ENCODE measurements around the gene PPAT. TPM values are rescaled to one million over a fixed set of nuclear protein-coding genes. Genes with fewer than 3 reads are reported as not detected.
"Not testable (repeated sequence)": the region's sequence is repeated elsewhere in the genome, so short reads cannot be mapped to it uniquely, and the experiment has no call there.

PPAT gene
- total RNA-seq, 1 donor from 2014 or later = 42.2 TPM

- H3K9ac ChIP-seq (ENCODE audit: low read length) = no peak overlapping the region
- H3K4me3 Mint-ChIP-seq (ENCODE audit: unreplicated experiment) = no peak overlapping the region
- no peaks in the 10 kb centered on the region for H3K27me3 Mint-ChIP-seq (ENCODE audit: low read depth, unreplicated experiment)
- FAIRE-seq (no peak), DNase-seq (ENCODE audit: low read depth) (no peak)
- no peaks in the 10 kb centered on the region for H3K27me3 ChIP-seq (ENCODE audit: insufficient read depth, low read length)
- H4K20me1 ChIP-seq (ENCODE audit: insufficient read depth, low read length) = no peaks in the 10 kb centered on the region
- peaks cover 15% of the 10 kb centered on the region for H3K79me2 ChIP-seq (ENCODE audit: insufficient read depth, low read length)
- H3K36me3 ChIP-seq (ENCODE audit: insufficient read depth, low read length) = peaks cover 32% of the 10 kb centered on the region
- H3K9me3 Mint-ChIP-seq (ENCODE audit: unreplicated experiment) = no peaks in the 10 kb centered on the region
- no peaks in the 10 kb centered on the region for H3K4me1 ChIP-seq (ENCODE audit: insufficient read depth, low read length)
- H3K36me3 Mint-ChIP-seq (ENCODE audit: low read depth, unreplicated experiment) = peaks cover 19% of the 10 kb centered on the region
- H3K4me1 Mint-ChIP-seq (ENCODE audit: low read depth, unreplicated experiment) = peaks cover 8% of the 10 kb centered on the region
- no peaks in the 10 kb centered on the region for H3K9me3 ChIP-seq (ENCODE audit: insufficient read depth, low read depth, low read length)
- no peak overlapping the region for H3K4me3 ChIP-seq (ENCODE audit: insufficient read depth, low read depth, low read length)
- no peak overlapping the region for H3K27ac Mint-ChIP-seq (ENCODE audit: unreplicated experiment)
- no peak overlapping the region for H3K4me2 ChIP-seq (ENCODE audit: low read length)
- no peak for TF ChIP-seq EZH2 (IDR thresholded peaks at IDR 0.05; ENCODE audit: insufficient read depth, low read length)
- TF ChIP-seq, protein P1, sequence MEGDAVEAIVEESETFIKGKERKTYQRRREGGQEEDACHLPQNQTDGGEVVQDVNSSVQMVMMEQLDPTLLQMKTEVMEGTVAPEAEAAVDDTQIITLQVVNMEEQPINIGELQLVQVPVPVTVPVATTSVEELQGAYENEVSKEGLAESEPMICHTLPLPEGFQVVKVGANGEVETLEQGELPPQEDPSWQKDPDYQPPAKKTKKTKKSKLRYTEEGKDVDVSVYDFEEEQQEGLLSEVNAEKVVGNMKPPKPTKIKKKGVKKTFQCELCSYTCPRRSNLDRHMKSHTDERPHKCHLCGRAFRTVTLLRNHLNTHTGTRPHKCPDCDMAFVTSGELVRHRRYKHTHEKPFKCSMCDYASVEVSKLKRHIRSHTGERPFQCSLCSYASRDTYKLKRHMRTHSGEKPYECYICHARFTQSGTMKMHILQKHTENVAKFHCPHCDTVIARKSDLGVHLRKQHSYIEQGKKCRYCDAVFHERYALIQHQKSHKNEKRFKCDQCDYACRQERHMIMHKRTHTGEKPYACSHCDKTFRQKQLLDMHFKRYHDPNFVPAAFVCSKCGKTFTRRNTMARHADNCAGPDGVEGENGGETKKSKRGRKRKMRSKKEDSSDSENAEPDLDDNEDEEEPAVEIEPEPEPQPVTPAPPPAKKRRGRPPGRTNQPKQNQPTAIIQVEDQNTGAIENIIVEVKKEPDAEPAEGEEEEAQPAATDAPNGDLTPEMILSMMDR (IDR thresholded peaks at IDR 0.05; ENCODE audit: insufficient read depth, low read depth, low read length) = no peak
- H3K27ac ChIP-seq (ENCODE audit: low read depth, low read length) = no peak overlapping the region
- no peak overlapping the region for H2AFZ ChIP-seq (ENCODE audit: low read depth, low read length)
These were observed 14.9 kb upstream of the PPAT start for GRCh38 chr4:56450342-56450741.

DNA sequence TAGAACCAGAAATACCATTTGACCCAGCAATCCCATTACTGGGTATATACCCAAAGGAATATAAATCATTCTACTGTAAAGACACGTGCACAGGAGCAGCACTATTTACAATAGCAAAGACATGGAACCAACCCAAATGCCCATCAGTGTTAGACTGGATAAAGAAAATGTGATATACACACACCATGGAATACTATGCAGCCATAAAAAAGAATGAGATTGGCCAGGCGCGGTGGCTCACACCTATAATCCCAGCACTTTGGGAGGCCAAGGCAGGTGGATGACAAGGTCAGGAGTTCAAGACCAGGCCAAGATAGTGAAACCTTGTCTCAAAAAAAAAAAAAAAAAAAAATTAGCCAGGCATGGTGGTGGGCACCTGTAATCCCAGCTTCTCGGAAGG is 14.1 kb upstream of the PPAT start:
- H3K27ac ChIP-seq (ENCODE audit: low read depth, low read length); FAIRE-seq; DNase-seq (ENCODE audit: low read depth); H3K4me1 ChIP-seq (ENCODE audit: insufficient read depth, low read length); H3K27me3 Mint-ChIP-seq (ENCODE audit: low read depth, unreplicated experiment); H4K20me1 ChIP-seq (ENCODE audit: insufficient read depth, low read length); H3K4me3 ChIP-seq (ENCODE audit: insufficient read depth, low read depth, low read length); H3K9me3 ChIP-seq (ENCODE audit: insufficient read depth, low read depth, low read length); H3K9me3 Mint-ChIP-seq (ENCODE audit: unreplicated experiment); H3K9ac ChIP-seq (ENCODE audit: low read length); H3K27ac Mint-ChIP-seq (ENCODE audit: unreplicated experiment); H2AFZ ChIP-seq (ENCODE audit: low read depth, low read length); H3K4me2 ChIP-seq (ENCODE audit: low read length); H3K4me3 Mint-ChIP-seq (ENCODE audit: unreplicated experiment); H3K27me3 ChIP-seq (ENCODE audit: insufficient read depth, low read length): not testable (repeated sequence)
- Histone ChIP-seq H3K79me2 (ENCODE audit: insufficient read depth, low read length) (peaks cover 22% of the 10 kb centered on the region), H3K36me3 (ENCODE audit: insufficient read depth, low read length) (peaks cover 29% of the 10 kb centered on the region)
- Mint-ChIP-seq H3K4me1 (ENCODE audit: low read depth, unreplicated experiment) (peaks cover 14% of the 10 kb centered on the region), H3K36me3 (ENCODE audit: low read depth, unreplicated experiment) (peaks cover 17% of the 10 kb centered on the region)

DNA sequence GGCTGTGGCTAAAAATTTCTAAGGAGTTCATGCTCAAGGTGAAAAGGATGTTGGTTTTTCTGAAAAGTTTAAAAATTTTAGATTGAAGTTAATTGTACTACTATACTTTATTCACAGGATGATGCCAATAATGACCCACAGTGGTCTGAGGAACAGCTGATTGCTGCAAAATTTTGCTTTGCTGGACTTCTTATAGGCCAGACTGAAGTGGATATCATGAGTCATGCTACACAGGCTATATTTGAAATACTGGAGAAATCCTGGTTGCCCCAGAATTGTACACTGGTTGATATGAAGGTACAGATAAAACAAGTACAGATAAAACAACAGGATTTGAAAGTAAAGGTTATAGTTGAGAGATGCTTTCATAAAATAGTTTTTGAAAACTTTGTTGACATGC is 12.9 kb upstream of the PPAT start:
- H3K27ac ChIP-seq (ENCODE audit: low read depth, low read length) = no peak overlapping the region
- H3K27me3 ChIP-seq (ENCODE audit: insufficient read depth, low read length) = no peaks in the 10 kb centered on the region
- no peaks in the 10 kb centered on the region for H3K9me3 Mint-ChIP-seq (ENCODE audit: unreplicated experiment)
- peaks cover 15% of the 10 kb centered on the region for H3K36me3 Mint-ChIP-seq (ENCODE audit: low read depth, unreplicated experiment)
- DNase-seq (ENCODE audit: low read depth) = no peak
- no peaks in the 10 kb centered on the region for H4K20me1 ChIP-seq (ENCODE audit: insufficient read depth, low read length)
- H3K9me3 ChIP-seq (ENCODE audit: insufficient read depth, low read depth, low read length) = no peaks in the 10 kb centered on the region
- no peak overlapping the region for H3K9ac ChIP-seq (ENCODE audit: low read length)
- H3K4me3 ChIP-seq (ENCODE audit: insufficient read depth, low read depth, low read length) = no peak overlapping the region
- H3K4me3 Mint-ChIP-seq (ENCODE audit: unreplicated experiment) = no peak overlapping the region
- TF ChIP-seq, protein P1 (IDR thresholded peaks at IDR 0.05; ENCODE audit: insufficient read depth, low read depth, low read length) = no peak
- TF ChIP-seq EZH2 (IDR thresholded peaks at IDR 0.05; ENCODE audit: insufficient read depth, low read length) = no peak
- no peak overlapping the region for H3K4me2 ChIP-seq (ENCODE audit: low read length)
- peak; percentile 59 for FAIRE-seq
- peaks cover 33% of the 10 kb centered on the region for H3K79me2 ChIP-seq (ENCODE audit: insufficient read depth, low read length)
- H3K36me3 ChIP-seq (ENCODE audit: insufficient read depth, low read length) = peaks cover 21% of the 10 kb centered on the region
- H3K4me1 Mint-ChIP-seq (ENCODE audit: low read depth, unreplicated experiment) = peaks cover 17% of the 10 kb centered on the region
- no peak overlapping the region for H2AFZ ChIP-seq (ENCODE audit: low read depth, low read length)
- no peaks in the 10 kb centered on the region for H3K27me3 Mint-ChIP-seq (ENCODE audit: low read depth, unreplicated experiment)
- no peaks in the 10 kb centered on the region for H3K4me1 ChIP-seq (ENCODE audit: insufficient read depth, low read length)
- H3K27ac Mint-ChIP-seq (ENCODE audit: unreplicated experiment) = peak overlapping the region; percentile 49

Data from astrocyte (in vitro differentiated cells and primary cell).